ENCODE data around the gene HNF1B.

- TF ChIP-seq JUND (IDR thresholded peaks at IDR 0.05) (no peak), SIN3A (IDR thresholded peaks at IDR 0.05; ENCODE audit: borderline replicate concordance, low read depth, low read length) (no peak), FOSL2 (IDR thresholded peaks at IDR 0.05; ENCODE audit: borderline replicate concordance, low read depth) (no peak), CTCF (IDR thresholded peaks at IDR 0.05) (peak; percentile 59), MXI1 (IDR thresholded peaks at IDR 0.05; ENCODE audit: low read depth, low read length) (no peak), IRF3 (IDR thresholded peaks at IDR 0.05; ENCODE audit: low read depth, low read length) (no peak), RFX5 (IDR thresholded peaks at IDR 0.05; ENCODE audit: low read length) (no peak), PBX3 (IDR thresholded peaks at IDR 0.05) (no peak)
Measured at GRCh38 chr17:37701496-37701898, 43.4 kb downstream of the HNF1B start.

Data from SK-N-SH (cell line).